Activated CD4-positive, alpha-beta T cell treated with anti-CD3 and anti-CD28 coated beads for 48 hours (primary cell): ENCODE data around the gene NAPG.
"Not testable (repeated sequence)": the region's sequence is repeated elsewhere in the genome, so short reads cannot be mapped to it uniquely, and the experiment has no call there.

Experiments used
- DNase-seq: peaks from one replicate; pipeline ENCODE4 v3.0.0-alpha.2; 2020

Gene NAPG

GRCh38 chr18:10515456-10515855, 10.4 kb upstream of the NAPG start:
- DNase-seq: no peak

- no peak for DNase-seq
Measured at GRCh38 chr18:10516078-10516477, 9.7 kb upstream of the NAPG start.

GRCh38 chr18:10518595-10519255, 7.1 kb upstream of the NAPG start:
- no peak for DNase-seq

- DNase-seq: no peak
Measured at GRCh38 chr18:10519366-10519765, 6.5 kb upstream of the NAPG start.

GRCh38 chr18:10519999-10520935, 5.6 kb upstream of the NAPG start:
- peak; percentile 74 for DNase-seq

GRCh38 chr18:10521566-10521965, 4.3 kb upstream of the NAPG start:
- no peak for DNase-seq

GRCh38 chr18:10522574-10522973, 3.3 kb upstream of the NAPG start:
- DNase-seq: no peak

- no peak for DNase-seq
Measured at GRCh38 chr18:10523544-10523943, 2.3 kb upstream of the NAPG start.

GRCh38 chr18:10524507-10525370, 1.1 kb upstream of the NAPG start:
- DNase-seq: peak; percentile 8

- no peak for DNase-seq
Measured at GRCh38 chr18:10525371-10525691, 496 bp upstream of the NAPG start.

- DNase-seq: no peak
Measured at GRCh38 chr18:10526561-10526949, 728 bp downstream of the NAPG start.

GRCh38 chr18:10528439-10528838, 2.6 kb downstream of the NAPG start:
- no peak for DNase-seq

GRCh38 chr18:10530002-10530401, 4.2 kb downstream of the NAPG start:
- no peak for DNase-seq

- DNase-seq: peak; percentile 65
Measured at GRCh38 chr18:10530852-10531251, 5.0 kb downstream of the NAPG start.

- DNase-seq: no peak
Measured at GRCh38 chr18:10533111-10533510, 7.3 kb downstream of the NAPG start.

- DNase-seq: no peak
Measured at GRCh38 chr18:10536280-10536679, 10.5 kb downstream of the NAPG start.

GRCh38 chr18:10537765-10538164, 11.9 kb downstream of the NAPG start:
- DNase-seq: no peak

GRCh38 chr18:10539124-10539523, 13.3 kb downstream of the NAPG start:
- DNase-seq: not testable (repeated sequence)

- no peak for DNase-seq
Measured at GRCh38 chr18:10543277-10543676, 17.4 kb downstream of the NAPG start.

- no peak for DNase-seq
Measured at GRCh38 chr18:10544093-10544748, 18.4 kb downstream of the NAPG start.

- DNase-seq: no peak
Measured at GRCh38 chr18:10546557-10547300, 20.9 kb downstream of the NAPG start.

- DNase-seq: no peak
Measured at GRCh38 chr18:10552226-10552625, 26.4 kb downstream of the NAPG start.
